Erythroblast (primary cell): ENCODE data around the gene CYP26B1.
"Not testable (repeated sequence)": the region's sequence is repeated elsewhere in the genome, so short reads cannot be mapped to it uniquely, and the experiment has no call there.

Experiments
- DNase-seq, 2 experiments: peaks; one replicate each; lab custom pipeline; 2025; lab: John Stamatoyannopoulos, UW
- GATA1 ChIP-seq: IDR thresholded peaks from 2 replicates; pipeline ENCODE4 v1.6.1; 2011; ENCODE audit warnings: low read depth, mild to moderate bottlenecking, control low read depth, low read length, moderate library complexity
- POLR2A ChIP-seq: IDR thresholded peaks from 2 replicates; pipeline ENCODE4 v1.6.1; 2011; ENCODE audit warnings: mild to moderate bottlenecking, low read length

The CYP26B1 gene

GRCh38 chr2:72092111-72092510 lies 55.6 kb downstream of the CYP26B1 start:
- DNase-seq, result no peak
- TF ChIP-seq POLR2A, result no peak

- DNase-seq, result no peak
- TF ChIP-seq POLR2A (no peak), GATA1 (no peak)
Measured at GRCh38 chr2:72090781-72091482, 56.7 kb downstream of the CYP26B1 start.

GRCh38 chr2:72090271-72090720 lies 57.4 kb downstream of the CYP26B1 start:
- TF ChIP-seq POLR2A (no peak), GATA1 (no peak)
- DNase-seq, result no peak

- TF ChIP-seq POLR2A (no peak), GATA1 (no peak)
- no peak for DNase-seq
Measured at GRCh38 chr2:72089537-72089936, 58.1 kb downstream of the CYP26B1 start.

- DNase-seq, result no peak
- no peak for TF ChIP-seq GATA1
- TF ChIP-seq POLR2A, result no peak
Measured at GRCh38 chr2:72089028-72089427, 58.6 kb downstream of the CYP26B1 start.

GRCh38 chr2:72086871-72087633 lies 60.6 kb downstream of the CYP26B1 start:
- not testable (repeated sequence) for DNase-seq

GRCh38 chr2:72085513-72085912 lies 62.1 kb downstream of the CYP26B1 start:
- TF ChIP-seq POLR2A (no peak), GATA1 (no peak)
- no peak for DNase-seq

- DNase-seq, result no peak
- TF ChIP-seq GATA1 (no peak), POLR2A (no peak)
Measured at GRCh38 chr2:72085036-72085435, 62.6 kb downstream of the CYP26B1 start.

GRCh38 chr2:72084584-72084976 lies 63.1 kb downstream of the CYP26B1 start:
- DNase-seq, result no peak
- TF ChIP-seq POLR2A, result no peak
- TF ChIP-seq GATA1, result no peak

GRCh38 chr2:72083751-72084583 lies 63.7 kb downstream of the CYP26B1 start:
- no peak for TF ChIP-seq GATA1
- no peak for TF ChIP-seq POLR2A
- DNase-seq, result no peak

GRCh38 chr2:72082887-72083286 lies 64.8 kb downstream of the CYP26B1 start:
- TF ChIP-seq POLR2A, result no peak
- TF ChIP-seq GATA1, result no peak

GRCh38 chr2:72082021-72082601 lies 65.6 kb downstream of the CYP26B1 start:
- no peak for DNase-seq
- TF ChIP-seq POLR2A (no peak), GATA1 (no peak)

More at GRCh38 chr2:72082887-72083286, 64.8 kb downstream of the CYP26B1 start:
- DNase-seq, result no peak

GRCh38 chr2:72081451-72081850 lies 66.2 kb downstream of the CYP26B1 start:
- TF ChIP-seq POLR2A (no peak), GATA1 (no peak)
- no peak for DNase-seq
